GM12878 (cell line): ENCODE results near the gene RPS4Y1. TPM values are rescaled to one million over a fixed set of nuclear protein-coding genes. Genes with fewer than 3 reads are reported as not detected.

Experiments
- ATAC-seq: fragments of 200-7000 bp; cut with Tn5 transposase; 3 replicates; pipeline ENCODE4 v1.9.1; 2020; ENCODE audit warnings: mild to moderate bottlenecking, moderate library complexity
- BruUV-seq: library from RNA; stranded (reverse); fragments of 400-500 nt; replicated peaks from 2 replicates; lab custom pipeline; 2021; lab: Mats Ljungman, UMichigan
- CTCF ChIA-PET: fragments of 300-600 bp; sonication (Branson Sonifier 250); formaldehyde crosslinking; extraction: SDS; loops from one replicate; lab custom pipeline; 2021; ENCODE audit warnings: inconsistent platforms; lab: Yijun Ruan, JAX
- POLR2A ChIA-PET: fragments of 350-600 bp; formaldehyde crosslinking; extraction: SDS; loops from one replicate; lab custom pipeline; 2021; ENCODE audit warnings: inconsistent platforms; lab: Charles Lee
- RAD21 ChIA-PET: fragments of 300-600 bp; sonication (Branson Sonifier 250); formaldehyde crosslinking; loops from one replicate; lab custom pipeline; 2023; ENCODE audit warnings: antibody characterized with exemption; ENCODE audit not compliant: unreplicated experiment; lab: Charles Lee
- SMC1A ChIA-PET: fragments of 300-600 bp; sonication (Branson Sonifier 250); formaldehyde crosslinking; loops from one replicate; lab custom pipeline; 2023; ENCODE audit not compliant: unreplicated experiment, uncharacterized antibody; lab: Charles Lee
- DNase-seq: peaks from one replicate; pipeline ENCODE4 v3.0.0-alpha.2; 2011; ENCODE audit warnings: low read depth, low spot score
- FAIRE-seq: peaks from 3 replicates; lab custom pipeline; 2011; peaks lifted over from hg19 to GRCh38; lab: Jason Lieb, UNC
- H2AFZ ChIP-seq: 2 replicates; pipeline ENCODE4 v1.6.0; 2011; ENCODE audit warnings: low read depth, low read length, control low read depth; ENCODE audit not compliant: control insufficient read depth
- H3K27ac ChIP-seq: 2 replicates; pipeline ENCODE4 v1.5.1; 2011; ENCODE audit warnings: control low read depth; ENCODE audit not compliant: control insufficient read depth, insufficient read depth
- H3K27me3 ChIP-seq, 2 experiments: replicated peaks in 1 of 2; 2 replicates each; pipeline versions ENCODE4 v1.6.0 to v1.6.1; 2011; ENCODE audit warnings: low read length in 1 of 2; ENCODE audit not compliant: control insufficient read depth in 2 of 2, insufficient read depth in 2 of 2
- H3K36me3 ChIP-seq, 2 experiments: 2 replicates each; pipeline ENCODE4 v1.5.1; 2011; ENCODE audit warnings: low read length in 1 of 2; ENCODE audit not compliant: control insufficient read depth in 2 of 2, insufficient read depth in 2 of 2
- H3K4me1 ChIP-seq: 2 replicates; pipeline ENCODE4 v1.6.1; 2011; ENCODE audit warnings: mild to moderate bottlenecking, low read length, moderate library complexity, mixed read lengths; ENCODE audit not compliant: control insufficient read depth, insufficient read depth
- H3K4me2 ChIP-seq: 2 replicates; pipeline ENCODE4 v1.6.0; 2011; ENCODE audit warnings: control low read depth; ENCODE audit not compliant: control insufficient read depth, insufficient read depth
- H3K4me3 ChIP-seq: fragments of 200-600 bp; sonication (generic); 2 replicates; pipeline ENCODE4 v1.5.1; 2016
- H3K79me2 ChIP-seq: 2 replicates; pipeline ENCODE4 v1.6.0; 2011; ENCODE audit warnings: low read length; ENCODE audit not compliant: control insufficient read depth, insufficient read depth
- H3K9ac ChIP-seq: 2 replicates; pipeline ENCODE4 v1.8.0; 2011; ENCODE audit warnings: low read length, control low read depth, mixed read lengths; ENCODE audit not compliant: control insufficient read depth, insufficient read depth
- H3K9me3 ChIP-seq: replicated peaks from 3 replicates; pipeline ENCODE4 v1.5.1; 2011; ENCODE audit warnings: mild to moderate bottlenecking, low read length; ENCODE audit not compliant: control insufficient read depth, insufficient read depth
- H4K20me1 ChIP-seq: 2 replicates; pipeline ENCODE4 v1.6.0; 2011; ENCODE audit not compliant: control insufficient read depth, insufficient read depth
- ATF7 ChIP-seq: fragments of 450-650 bp; IDR thresholded peaks from 2 replicates; pipeline ENCODE4 v1.6.1; 2016; ENCODE audit warnings: low read depth, mild to moderate bottlenecking
- BCL3 ChIP-seq: IDR thresholded peaks from 2 replicates; pipeline ENCODE4 v1.6.1; 2011; ENCODE audit warnings: borderline replicate concordance, low read depth, mild to moderate bottlenecking, moderate library complexity, low read length; ENCODE audit not compliant: insufficient read depth, poor library complexity, severe bottlenecking
- CBFB ChIP-seq: IDR thresholded peaks from 2 replicates; pipeline ENCODE4 v1.6.1; 2016; ENCODE audit warnings: antibody characterized with exemption, low read depth
- NBN ChIP-seq: fragments of 450-650 bp; IDR thresholded peaks from 2 replicates; pipeline ENCODE4 v1.6.1; 2016
- NFXL1 ChIP-seq: fragments of 450-650 bp; IDR thresholded peaks from 2 replicates; pipeline ENCODE4 v1.6.1; 2017; ENCODE audit warnings: antibody characterized with exemption, mild to moderate bottlenecking, borderline replicate concordance
- RAD21 ChIP-seq: IDR thresholded peaks from 2 replicates; pipeline ENCODE4 v1.6.1; 2011; ENCODE audit warnings: mild to moderate bottlenecking, low read depth, low read length, moderate library complexity; ENCODE audit not compliant: insufficient read depth
- STAT1 ChIP-seq: fragments of 450-650 bp; conservative IDR thresholded peaks from 2 replicates; pipeline ENCODE4 v1.6.1; 2014; ENCODE audit warnings: antibody characterized with exemption, mild to moderate bottlenecking
- USF1 ChIP-seq: IDR thresholded peaks from 2 replicates; pipeline ENCODE4 v1.6.1; 2011; ENCODE audit warnings: borderline replicate concordance, low read depth, mild to moderate bottlenecking, moderate library complexity, mixed read lengths, low read length; ENCODE audit not compliant: insufficient read depth; ENCODE audit errors: extremely low read length
- WGBS: methylation state at CpG from one replicate; pipeline ENCODE4 v1.1.6; 2016; ENCODE audit warnings: low lambda C conversion rate; ENCODE audit not compliant: insufficient replicate concordance, insufficient coverage; ENCODE audit errors: missing lambda C conversion rate; 5-methylcytosine and 5-hydroxymethylcytosine counted together
- in situ Hi-C: fragments of 300-500 bp; cut with MboI; formaldehyde crosslinking; loops from 9 replicates; pipeline ENCODE4 v1.14.3; 2018; ENCODE audit warnings: mixed read lengths
- intact Hi-C: fragments of 100-400 bp; cut with micrococcal nuclease; formaldehyde crosslinking; loops from one replicate; pipeline ENCODE4 v1.14.2; 2022; ENCODE audit not compliant: unreplicated experiment
- polyA plus RNA-seq, 11 experiments: library from polyadenylated mRNA; depleted of rRNA in 4 of 11; unstranded in 6 of 11; stranded (reverse) in 5 of 11; fragments of >200 nt; fragmentation: Nextera tagmentation in 4 of 11; fragmentation: Illumina TruSeq in 1 of 11; extraction: Ambion mirVana in 4 of 11; extraction: Trizol in 1 of 11; gene quantifications; 1 replicate in 1 of 11; 2 replicates in 10 of 11; pipeline versions ENCODE4 v1.2.1 to v1.2.3, GENCODE V29; 2011 to 2016; ENCODE audit warnings: inconsistent platforms in 2 of 11, missing spikeins in 2 of 11, low read depth in 1 of 11
- total RNA-seq, 4 experiments: library from RNA; depleted of rRNA in 3 of 4; stranded (reverse); fragments of >200 nt in 3 of 4; fragmentation: Illumina TruSeq in 1 of 4; extraction: Trizol in 1 of 4; gene quantifications; 2 replicates each; pipeline versions ENCODE4 v1.2.1 to v1.2.3, GENCODE V29; 2013 to 2021
- TF ChIP-seq, protein P1 (sequence below): IDR thresholded peaks from 2 replicates; pipeline ENCODE4 v1.6.1; 2012; ENCODE audit warnings: low read depth, low read length, improper control_type of control experiment

RPS4Y1 gene
- total and polyA plus RNA-seq, 10 of the 15 experiments (the other 5 are each of a cell fraction or from before 2014, with no cell fraction given), result 0.32 to 0.46 TPM; not detected in 8

DNA sequence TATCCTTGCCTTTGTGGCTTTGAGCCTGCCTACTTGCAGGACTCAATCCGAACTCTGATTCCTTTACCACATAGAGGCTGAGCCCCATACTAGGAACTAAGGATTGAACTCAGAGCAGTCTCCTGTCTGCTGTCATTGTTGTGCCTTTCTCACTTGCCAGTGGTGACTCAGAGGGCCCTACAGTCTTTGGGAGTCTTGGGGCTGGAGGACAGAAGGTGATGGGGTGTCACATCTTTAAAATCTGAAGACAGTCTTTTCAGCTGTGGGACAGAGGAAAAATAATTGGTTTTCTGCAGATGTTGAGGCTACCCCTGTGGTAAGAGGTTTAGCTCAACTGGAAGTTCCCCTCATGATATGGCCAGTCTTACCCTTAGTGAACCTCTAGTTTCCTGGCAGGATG lies 8.0 kb downstream of the RPS4Y1 start:
- ChIA-PET POLR2A (no interaction called here), CTCF (no interaction called here), SMC1A (no interaction called here)

DNA sequence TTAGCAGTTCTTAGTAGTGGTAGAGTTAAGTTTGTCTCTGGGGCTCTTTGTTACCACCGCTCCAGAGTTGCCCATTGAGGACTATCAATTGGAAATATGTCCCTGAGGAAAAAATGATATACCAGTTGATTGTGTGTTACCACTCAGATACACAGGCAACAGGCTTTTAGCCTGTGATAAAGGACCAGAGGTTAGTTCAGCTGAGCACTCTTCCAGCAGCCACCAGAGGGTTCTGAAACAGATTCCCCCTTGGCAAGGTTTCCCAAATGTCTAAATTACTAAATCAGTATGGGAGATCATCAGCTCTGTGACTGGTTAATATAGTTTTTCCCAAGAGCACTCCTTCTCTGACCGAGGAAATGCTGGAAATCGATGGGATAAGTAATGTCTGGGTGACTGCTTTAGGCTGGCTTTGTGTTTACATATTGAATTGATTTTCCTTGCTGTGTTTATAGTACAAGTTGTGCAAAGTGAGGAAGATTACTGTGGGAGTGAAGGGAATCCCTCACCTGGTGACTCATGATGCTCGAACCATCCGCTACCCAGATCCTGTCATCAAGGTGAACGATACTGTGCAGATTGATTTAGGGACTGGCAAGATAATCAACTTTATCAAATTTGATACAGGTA lies 12.9 kb downstream of the RPS4Y1 start:
- intact Hi-C loops (no loop called here), in situ Hi-C loops (no loop called here)
- DNase-seq (no peak), ATAC-seq (no peak), FAIRE-seq (no peak)
- H3K4me1 ChIP-seq, result no peaks in the 10 kb centered on the region
- no peak overlapping the region for H3K27ac ChIP-seq
- BruUV-seq, result no TSS peak
- H3K79me2 ChIP-seq, result no peaks in the 10 kb centered on the region
- H3K9me3 ChIP-seq, result no peaks in the 10 kb centered on the region
- TF ChIP-seq ATF7 (no peak), BCL3 (no peak), NBN (no peak), CBFB (no peak), NFXL1 (no peak), STAT1 (no peak), USF1 (no peak)
- TF ChIP-seq, protein P1, sequence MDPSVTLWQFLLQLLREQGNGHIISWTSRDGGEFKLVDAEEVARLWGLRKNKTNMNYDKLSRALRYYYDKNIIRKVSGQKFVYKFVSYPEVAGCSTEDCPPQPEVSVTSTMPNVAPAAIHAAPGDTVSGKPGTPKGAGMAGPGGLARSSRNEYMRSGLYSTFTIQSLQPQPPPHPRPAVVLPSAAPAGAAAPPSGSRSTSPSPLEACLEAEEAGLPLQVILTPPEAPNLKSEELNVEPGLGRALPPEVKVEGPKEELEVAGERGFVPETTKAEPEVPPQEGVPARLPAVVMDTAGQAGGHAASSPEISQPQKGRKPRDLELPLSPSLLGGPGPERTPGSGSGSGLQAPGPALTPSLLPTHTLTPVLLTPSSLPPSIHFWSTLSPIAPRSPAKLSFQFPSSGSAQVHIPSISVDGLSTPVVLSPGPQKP, result no peak
- ChIA-PET SMC1A (no interaction called here), POLR2A (no interaction called here), CTCF (no interaction called here), RAD21 (no interaction called here)
- no peaks in the 10 kb centered on the region for H3K27me3 ChIP-seq
- no peaks in the 10 kb centered on the region for H3K36me3 ChIP-seq
- H3K4me3 ChIP-seq, result no peak overlapping the region
- H3K9ac ChIP-seq, result no peak overlapping the region
- H4K20me1 ChIP-seq, result no peaks in the 10 kb centered on the region
- no CpG with 5 or more reads among the region's 6 CpGs for WGBS
- H3K4me2 ChIP-seq, result no peak overlapping the region
- no peak overlapping the region for H2AFZ ChIP-seq

More for the DNA sequence above, 8.0 kb downstream of the RPS4Y1 start:
- RAD21 ChIA-PET, result no interaction called here
- Histone ChIP-seq H3K9ac (no peak overlapping the region), H3K27ac (no peak overlapping the region), H4K20me1 (no peaks in the 10 kb centered on the region), H2AFZ (no peak overlapping the region), H3K4me2 (no peak overlapping the region), H3K9me3 (no peaks in the 10 kb centered on the region), H3K36me3 (no peaks in the 10 kb centered on the region), H3K79me2 (no peaks in the 10 kb centered on the region)
- FAIRE-seq (no peak), DNase-seq (no peak)
- intact Hi-C loops (no loop called here), in situ Hi-C loops (no loop called here)
- no TSS peak for BruUV-seq
- WGBS, result no CpG with 5 or more reads among the region's 1 CpG
- TF ChIP-seq RAD21, result no peak
- TF ChIP-seq, all 136 proteins: peak for 0
- H3K27me3 ChIP-seq, result no peaks in the 10 kb centered on the region
- no peak overlapping the region for H3K4me3 ChIP-seq
- no peak for ATAC-seq
- no peaks in the 10 kb centered on the region for H3K4me1 ChIP-seq
